HG03460 (cell line): ENCODE measurements around the gene S100A12.

Experiments
- ATAC-seq: cut with Tn5 transposase; IDR thresholded peaks from one replicate; pipeline ENCODE4 v1.9.1; 2021; ENCODE audit not compliant: unreplicated experiment

S100A12 gene

GRCh38 chr1:153370146-153370545, 5.3 kb downstream of the S100A12 start:
- no peak for ATAC-seq

- no peak for ATAC-seq
Measured at GRCh38 chr1:153368495-153368894, 6.9 kb downstream of the S100A12 start.

- no peak for ATAC-seq
Measured at GRCh38 chr1:153367090-153367489, 8.3 kb downstream of the S100A12 start.

- no peak for ATAC-seq
Measured at GRCh38 chr1:153366261-153366660, 9.2 kb downstream of the S100A12 start.

GRCh38 chr1:153365696-153366095, 9.7 kb downstream of the S100A12 start:
- ATAC-seq = no peak

- no peak for ATAC-seq
Measured at GRCh38 chr1:153364766-153365666, 10.4 kb downstream of the S100A12 start.

- ATAC-seq = no peak
Measured at GRCh38 chr1:153364156-153364555, 11.3 kb downstream of the S100A12 start.

- ATAC-seq = no peak
Measured at GRCh38 chr1:153363641-153364040, 11.8 kb downstream of the S100A12 start.

- no peak for ATAC-seq
Measured at GRCh38 chr1:153362187-153362775, 13.1 kb downstream of the S100A12 start.

GRCh38 chr1:153361480-153362109, 13.8 kb downstream of the S100A12 start:
- no peak for ATAC-seq

- ATAC-seq = no peak
Measured at GRCh38 chr1:153360592-153361479, 14.6 kb downstream of the S100A12 start.

- ATAC-seq = no peak
Measured at GRCh38 chr1:153360190-153360589, 15.2 kb downstream of the S100A12 start.

- ATAC-seq = no peak
Measured at GRCh38 chr1:153359241-153359640, 16.2 kb downstream of the S100A12 start.

- no peak for ATAC-seq
Measured at GRCh38 chr1:153358691-153358975, 16.8 kb downstream of the S100A12 start.

GRCh38 chr1:153357853-153358690, 17.3 kb downstream of the S100A12 start, which contains the start of gene S100A9:
Gene S100A9 (plus strand): TSS chr1:153357854. CDS start chr1:153358284, 430 bp downstream.
- ATAC-seq = no peak

GRCh38 chr1:153357076-153357852, 18.2 kb downstream of the S100A12 start:
- no peak for ATAC-seq

- ATAC-seq = no peak
Measured at GRCh38 chr1:153356392-153357075, 18.9 kb downstream of the S100A12 start.

- no peak for ATAC-seq
Measured at GRCh38 chr1:153355445-153356071, 19.9 kb downstream of the S100A12 start.
